ENCODE data around the gene NRG2. TPM values are rescaled to one million over a fixed set of nuclear protein-coding genes. Genes with fewer than 3 reads are reported as not detected.

NRG2 gene
- total RNA-seq, 1 donor from 2014 or later, result 0.52 TPM

GRCh38 chr5:139837711-139838380 is 205.3 kb downstream of the NRG2 start:
- no peaks in the 10 kb centered on the region for H3K4me1 ChIP-seq (ENCODE audit: control insufficient read depth in 3 of 3, insufficient read depth in 3 of 3, low read length in 3 of 3)
- H3K27me3 ChIP-seq (ENCODE audit: control insufficient read depth in 3 of 3, insufficient read depth in 3 of 3, low read length in 3 of 3), result peaks cover 0 to 10% (median 2%) of the 10 kb centered on the region in 3 donors
- no peaks in the 10 kb centered on the region for H3K36me3 ChIP-seq (ENCODE audit: control insufficient read depth in 3 of 3, insufficient read depth in 3 of 3, low read length in 3 of 3)
- no peak overlapping the region for H3K27ac ChIP-seq (ENCODE audit: low read depth, low read length)
- no peak overlapping the region for H3K4me3 ChIP-seq (ENCODE audit: low read length in 3 of 3)
- H3K9me3 ChIP-seq (ENCODE audit: control insufficient read depth in 3 of 3, low read length in 3 of 3), result no peaks in the 10 kb centered on the region
- H3K9ac ChIP-seq (ENCODE audit: low read depth in 1 of 3, low read length in 3 of 3), result no peak overlapping the region

- H3K27ac ChIP-seq (ENCODE audit: low read depth, low read length), result no peak overlapping the region
- H3K9ac ChIP-seq (ENCODE audit: low read depth in 1 of 3, low read length in 3 of 3), result no peak overlapping the region
- H3K27me3 ChIP-seq (ENCODE audit: control insufficient read depth in 3 of 3, insufficient read depth in 3 of 3, low read length in 3 of 3), result peaks cover 0 to 10% (median 4%) of the 10 kb centered on the region in 3 donors
- no peaks in the 10 kb centered on the region for H3K4me1 ChIP-seq (ENCODE audit: control insufficient read depth in 3 of 3, insufficient read depth in 3 of 3, low read length in 3 of 3)
- H3K4me3 ChIP-seq (ENCODE audit: low read length in 3 of 3), result no peak overlapping the region
- no peaks in the 10 kb centered on the region for H3K36me3 ChIP-seq (ENCODE audit: control insufficient read depth in 3 of 3, insufficient read depth in 3 of 3, low read length in 3 of 3)
- H3K9me3 ChIP-seq (ENCODE audit: control insufficient read depth in 3 of 3, low read length in 3 of 3), result no peaks in the 10 kb centered on the region
Observed at GRCh38 chr5:139836469-139837208, 206.5 kb downstream of the NRG2 start.

GRCh38 chr5:139835656-139836055 is 207.4 kb downstream of the NRG2 start:
- Histone ChIP-seq H3K27ac (ENCODE audit: low read depth, low read length) (no peak overlapping the region), H3K4me1 (ENCODE audit: control insufficient read depth in 3 of 3, insufficient read depth in 3 of 3, low read length in 3 of 3) (no peaks in the 10 kb centered on the region)

GRCh38 chr5:139833525-139833924 is 209.6 kb downstream of the NRG2 start:
- no peak overlapping the region for H3K4me3 ChIP-seq (ENCODE audit: low read length in 3 of 3)
- no peaks in the 10 kb centered on the region for H3K36me3 ChIP-seq (ENCODE audit: control insufficient read depth in 3 of 3, insufficient read depth in 3 of 3, low read length in 3 of 3)
- no peaks in the 10 kb centered on the region for H3K9me3 ChIP-seq (ENCODE audit: control insufficient read depth in 3 of 3, low read length in 3 of 3)
- H3K27ac ChIP-seq (ENCODE audit: low read depth, low read length), result no peak overlapping the region
- H3K9ac ChIP-seq (ENCODE audit: low read depth in 1 of 3, low read length in 3 of 3), result no peak overlapping the region
- H3K27me3 ChIP-seq (ENCODE audit: control insufficient read depth in 3 of 3, insufficient read depth in 3 of 3, low read length in 3 of 3), result peaks cover 0 to 10% (median 4%) of the 10 kb centered on the region in 3 donors
- no peaks in the 10 kb centered on the region for H3K4me1 ChIP-seq (ENCODE audit: control insufficient read depth in 3 of 3, insufficient read depth in 3 of 3, low read length in 3 of 3)

More at GRCh38 chr5:139835656-139836055, 207.4 kb downstream of the NRG2 start:
- H3K9ac ChIP-seq (ENCODE audit: low read depth in 1 of 3, low read length in 3 of 3), result no peak overlapping the region
- peaks cover 0 to 10% (median 4%) of the 10 kb centered on the region in 3 donors for H3K27me3 ChIP-seq (ENCODE audit: control insufficient read depth in 3 of 3, insufficient read depth in 3 of 3, low read length in 3 of 3)
- H3K4me3 ChIP-seq (ENCODE audit: low read length in 3 of 3), result no peak overlapping the region
- no peaks in the 10 kb centered on the region for H3K9me3 ChIP-seq (ENCODE audit: control insufficient read depth in 3 of 3, low read length in 3 of 3)
- H3K36me3 ChIP-seq (ENCODE audit: control insufficient read depth in 3 of 3, insufficient read depth in 3 of 3, low read length in 3 of 3), result no peaks in the 10 kb centered on the region

GRCh38 chr5:139831624-139832023 is 211.5 kb downstream of the NRG2 start:
- H3K27ac ChIP-seq (ENCODE audit: low read depth, low read length), result no peak overlapping the region
- no peak overlapping the region for H3K4me3 ChIP-seq (ENCODE audit: low read length in 3 of 3)
- H3K9me3 ChIP-seq (ENCODE audit: control insufficient read depth in 3 of 3, low read length in 3 of 3), result no peaks in the 10 kb centered on the region
- no peaks in the 10 kb centered on the region for H3K4me1 ChIP-seq (ENCODE audit: control insufficient read depth in 3 of 3, insufficient read depth in 3 of 3, low read length in 3 of 3)
- H3K36me3 ChIP-seq (ENCODE audit: control insufficient read depth in 3 of 3, insufficient read depth in 3 of 3, low read length in 3 of 3), result no peaks in the 10 kb centered on the region
- no peak overlapping the region for H3K9ac ChIP-seq (ENCODE audit: low read depth in 1 of 3, low read length in 3 of 3)
- H3K27me3 ChIP-seq (ENCODE audit: control insufficient read depth in 3 of 3, insufficient read depth in 3 of 3, low read length in 3 of 3), result peaks cover 0 to 7% (median 4%) of the 10 kb centered on the region in 3 donors

GRCh38 chr5:139829471-139829870 is 213.6 kb downstream of the NRG2 start:
- no peak overlapping the region for H3K9ac ChIP-seq (ENCODE audit: low read depth in 1 of 3, low read length in 3 of 3)
- H3K27ac ChIP-seq (ENCODE audit: low read depth, low read length), result no peak overlapping the region
- no peaks in the 10 kb centered on the region for H3K36me3 ChIP-seq (ENCODE audit: control insufficient read depth in 3 of 3, insufficient read depth in 3 of 3, low read length in 3 of 3)
- no peaks in the 10 kb centered on the region for H3K4me1 ChIP-seq (ENCODE audit: control insufficient read depth in 3 of 3, insufficient read depth in 3 of 3, low read length in 3 of 3)
- no peaks in the 10 kb centered on the region for H3K9me3 ChIP-seq (ENCODE audit: control insufficient read depth in 3 of 3, low read length in 3 of 3)
- peaks cover 0 to 4% (median 3%) of the 10 kb centered on the region in 3 donors for H3K27me3 ChIP-seq (ENCODE audit: control insufficient read depth in 3 of 3, insufficient read depth in 3 of 3, low read length in 3 of 3)
- no peak overlapping the region for H3K4me3 ChIP-seq (ENCODE audit: low read length in 3 of 3)

GRCh38 chr5:139828207-139828895 is 214.7 kb downstream of the NRG2 start:
- Histone ChIP-seq H3K9me3 (ENCODE audit: control insufficient read depth in 3 of 3, low read length in 3 of 3) (no peaks in the 10 kb centered on the region), H3K27ac (ENCODE audit: low read depth, low read length) (no peak overlapping the region), H3K36me3 (ENCODE audit: control insufficient read depth in 3 of 3, insufficient read depth in 3 of 3, low read length in 3 of 3) (no peaks in the 10 kb centered on the region), H3K4me1 (ENCODE audit: control insufficient read depth in 3 of 3, insufficient read depth in 3 of 3, low read length in 3 of 3) (no peaks in the 10 kb centered on the region), H3K4me3 (ENCODE audit: low read length in 3 of 3) (no peak overlapping the region), H3K9ac (ENCODE audit: low read depth in 1 of 3, low read length in 3 of 3) (no peak overlapping the region), H3K27me3 (ENCODE audit: control insufficient read depth in 3 of 3, insufficient read depth in 3 of 3, low read length in 3 of 3) (peaks cover 0 to 4% (median 3%) of the 10 kb centered on the region in 3 donors)

GRCh38 chr5:139825690-139826089 is 217.4 kb downstream of the NRG2 start:
- no peaks in the 10 kb centered on the region for H3K27me3 ChIP-seq (ENCODE audit: control insufficient read depth in 3 of 3, insufficient read depth in 3 of 3, low read length in 3 of 3)
- no peak overlapping the region for H3K27ac ChIP-seq (ENCODE audit: low read depth, low read length)
- H3K4me1 ChIP-seq (ENCODE audit: control insufficient read depth in 3 of 3, insufficient read depth in 3 of 3, low read length in 3 of 3), result no peaks in the 10 kb centered on the region
- no peaks in the 10 kb centered on the region for H3K9me3 ChIP-seq (ENCODE audit: control insufficient read depth in 3 of 3, low read length in 3 of 3)
- no peak overlapping the region for H3K4me3 ChIP-seq (ENCODE audit: low read length in 3 of 3)
- H3K9ac ChIP-seq (ENCODE audit: low read depth in 1 of 3, low read length in 3 of 3), result no peak overlapping the region
- H3K36me3 ChIP-seq (ENCODE audit: control insufficient read depth in 3 of 3, insufficient read depth in 3 of 3, low read length in 3 of 3), result no peaks in the 10 kb centered on the region

GRCh38 chr5:139823757-139824355 is 219.2 kb downstream of the NRG2 start:
- Histone ChIP-seq H3K4me1 (ENCODE audit: control insufficient read depth in 3 of 3, insufficient read depth in 3 of 3, low read length in 3 of 3) (no peaks in the 10 kb centered on the region), H3K4me3 (ENCODE audit: low read length in 3 of 3) (no peak overlapping the region), H3K9ac (ENCODE audit: low read depth in 1 of 3, low read length in 3 of 3) (no peak overlapping the region), H3K9me3 (ENCODE audit: control insufficient read depth in 3 of 3, low read length in 3 of 3) (no peaks in the 10 kb centered on the region), H3K27me3 (ENCODE audit: control insufficient read depth in 3 of 3, insufficient read depth in 3 of 3, low read length in 3 of 3) (peaks cover 0 to 4% (median 0%) of the 10 kb centered on the region in 3 donors), H3K36me3 (ENCODE audit: control insufficient read depth in 3 of 3, insufficient read depth in 3 of 3, low read length in 3 of 3) (no peaks in the 10 kb centered on the region), H3K27ac (ENCODE audit: low read depth, low read length) (no peak overlapping the region)
